ENCODE measurements around the gene LPCAT3.
"Not testable (repeated sequence)": the region's sequence is repeated elsewhere in the genome, so short reads cannot be mapped to it uniquely, and the experiment has no call there.

- TF ChIP-seq CTCF, POLR2A (IDR thresholded peaks at IDR 0.05): not testable (repeated sequence)
Measured at GRCh38 chr12:7037411-7037810, 19.1 kb upstream of the LPCAT3 start.
